HG03108 (cell line): ENCODE results near the gene RAI1.

Source experiments
- ATAC-seq: cut with Tn5 transposase; IDR thresholded peaks from one replicate; pipeline ENCODE4 v1.9.1; 2021; ENCODE audit warnings: moderate library complexity; ENCODE audit not compliant: unreplicated experiment

RAI1 gene

DNA sequence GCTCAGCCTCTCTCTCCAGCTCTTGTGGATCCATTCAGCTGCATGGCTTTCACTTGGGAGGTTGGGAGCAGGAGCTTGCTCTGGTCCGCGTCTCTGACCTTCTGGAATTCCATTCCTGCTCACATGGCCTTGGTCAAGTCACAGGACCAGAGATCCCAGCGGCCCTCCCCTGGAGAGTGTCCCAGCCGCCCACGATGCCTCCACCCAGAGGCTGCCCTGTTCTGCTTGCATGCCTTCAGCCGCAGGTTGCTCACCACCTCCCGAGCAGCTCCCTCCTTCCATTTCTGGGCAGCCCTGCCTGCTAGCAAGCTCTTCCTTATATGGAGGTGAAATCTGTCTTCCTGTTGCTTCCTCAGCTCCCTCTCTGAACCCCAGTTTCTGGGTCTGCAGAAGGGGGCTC is 32.6 kb downstream of the RAI1 start:
- ATAC-seq, result no peak

DNA sequence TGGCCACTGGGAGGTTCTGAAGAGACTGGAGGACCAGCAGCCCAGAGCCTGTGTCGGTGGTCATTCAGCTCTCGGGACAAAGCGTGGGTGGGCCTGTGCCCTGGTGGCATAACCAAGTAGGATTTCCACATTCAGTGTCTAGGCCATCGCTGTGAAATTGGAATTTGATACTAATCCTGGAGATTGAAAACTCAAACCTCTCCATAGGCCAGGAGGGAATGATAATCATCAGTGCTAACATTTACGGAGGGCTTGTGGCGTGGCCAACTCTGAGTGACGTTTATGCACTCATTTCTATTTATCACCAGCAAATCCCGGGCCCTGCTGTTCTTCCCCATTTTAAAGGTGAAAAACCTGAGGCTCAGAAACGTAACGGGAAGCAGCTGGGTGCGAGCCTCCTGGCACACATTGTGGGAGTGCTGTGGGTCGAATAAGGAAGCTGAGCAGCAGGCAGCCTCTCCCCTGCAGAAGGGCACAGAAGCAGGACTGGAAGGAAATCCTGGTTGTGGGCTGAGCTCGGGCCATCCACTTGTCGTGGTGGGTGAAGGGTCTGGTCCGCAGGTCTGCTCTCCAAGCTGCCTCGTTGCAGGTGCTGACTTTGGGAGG is 33.1 kb downstream of the RAI1 start:
- no peak for ATAC-seq

DNA sequence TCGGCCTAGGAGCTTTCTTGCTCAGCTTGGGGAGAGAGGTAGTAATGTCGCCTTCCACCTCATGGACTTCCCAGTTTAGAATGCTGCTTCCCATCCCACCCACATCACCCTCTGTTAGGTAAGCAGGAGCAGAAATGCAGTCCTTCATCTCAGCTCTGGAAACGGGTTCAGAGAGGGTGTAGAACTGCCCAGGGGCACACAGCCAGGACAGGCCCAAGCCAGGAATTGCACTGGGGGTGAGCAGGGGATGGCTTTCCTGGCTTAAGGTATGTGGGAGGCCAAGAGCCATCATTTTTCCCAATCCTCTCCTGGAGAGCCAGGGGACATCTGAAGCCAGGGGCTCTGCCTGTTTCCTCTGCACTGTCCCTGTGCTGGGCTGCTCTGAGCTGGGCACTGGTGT is 33.6 kb downstream of the RAI1 start:
- ATAC-seq, result no peak

DNA sequence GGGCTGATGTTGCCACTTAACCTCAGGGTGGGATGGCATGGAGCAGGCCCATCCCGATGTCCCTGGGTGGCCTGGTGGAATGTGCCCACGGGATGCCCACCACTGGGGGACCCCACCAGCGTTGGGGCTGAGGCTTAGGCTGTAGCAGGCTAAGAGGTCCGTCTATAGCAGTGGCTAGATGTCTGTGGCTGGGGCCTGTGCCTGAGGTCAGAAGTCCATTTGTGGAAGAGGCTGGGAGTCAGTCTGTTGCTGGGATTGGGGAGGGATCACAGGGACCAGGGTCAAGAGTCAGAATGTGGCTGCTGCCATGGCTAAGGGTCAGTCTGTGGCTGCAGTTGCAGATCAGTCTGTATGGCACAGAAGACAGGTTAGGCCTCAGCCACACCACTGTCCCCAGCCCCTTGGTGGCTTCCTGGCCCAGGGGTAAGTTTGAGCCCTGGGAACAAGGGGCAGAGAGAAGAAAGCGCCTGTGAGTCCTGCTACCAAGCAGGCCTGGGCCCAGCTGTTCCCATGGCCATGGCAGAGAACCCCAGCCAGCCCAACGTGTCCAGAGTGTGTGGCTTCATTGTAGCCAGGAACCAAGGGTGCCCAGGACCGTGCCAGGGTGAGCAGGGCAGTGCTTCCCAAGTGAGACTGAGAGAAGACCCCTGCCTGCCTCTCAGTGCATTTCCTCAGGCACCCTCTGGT is 35.7 kb downstream of the RAI1 start:
- no peak for ATAC-seq

DNA sequence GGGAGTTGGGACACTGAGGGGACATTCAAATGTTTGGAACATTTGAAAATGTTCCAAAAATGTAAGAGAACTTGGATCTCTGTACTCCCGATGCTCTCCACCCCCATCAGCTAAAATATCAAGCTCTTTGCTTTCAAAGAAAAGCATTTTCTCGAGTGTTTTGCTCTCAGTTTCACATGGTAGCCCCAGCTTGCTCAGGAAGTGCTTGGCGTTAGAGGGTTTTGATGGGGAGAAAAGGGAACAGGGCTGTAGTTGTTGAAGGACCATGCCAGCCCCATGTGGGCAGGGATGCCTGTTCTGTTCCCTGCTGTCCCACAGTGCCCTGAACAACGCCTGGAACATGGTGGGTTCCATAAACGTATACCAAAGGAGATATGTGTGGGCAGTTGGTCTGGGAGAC is 37.0 kb downstream of the RAI1 start:
- ATAC-seq, result no peak

DNA sequence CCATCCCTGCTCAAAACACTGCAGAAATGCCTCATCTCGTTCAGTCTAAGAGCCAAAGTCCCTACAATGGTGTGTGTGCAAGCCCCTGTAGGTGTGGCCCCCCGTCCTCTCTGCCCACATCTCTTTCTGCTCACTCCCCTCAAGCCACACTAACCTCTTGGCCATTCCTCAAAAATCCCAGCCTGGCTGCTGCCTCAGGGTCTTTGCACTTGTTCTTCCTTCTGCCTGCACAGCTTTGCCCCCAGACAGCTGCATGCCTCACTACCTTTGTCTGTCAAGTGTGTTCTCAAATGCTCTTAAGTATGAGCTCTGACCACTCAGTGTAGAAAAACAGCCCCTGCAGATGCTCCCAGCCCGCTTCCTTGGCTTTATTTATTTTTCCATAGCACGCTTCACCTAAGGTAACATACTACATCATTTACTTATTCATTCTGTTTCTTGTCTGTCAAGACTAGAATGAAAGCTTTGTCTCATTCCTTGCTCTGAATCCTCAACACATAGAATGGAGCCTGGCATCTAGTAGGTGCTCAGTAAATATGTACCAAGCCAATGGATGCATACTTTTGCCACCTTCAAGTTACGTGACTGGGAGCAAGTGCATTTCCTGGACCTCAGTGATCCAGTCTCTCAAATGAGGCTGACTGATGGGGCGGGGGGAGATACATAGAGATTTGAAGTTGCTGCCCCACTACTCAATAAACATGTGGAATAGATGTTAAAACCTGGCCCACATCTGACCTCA is 38.1 kb downstream of the RAI1 start:
- ATAC-seq, result no peak

DNA sequence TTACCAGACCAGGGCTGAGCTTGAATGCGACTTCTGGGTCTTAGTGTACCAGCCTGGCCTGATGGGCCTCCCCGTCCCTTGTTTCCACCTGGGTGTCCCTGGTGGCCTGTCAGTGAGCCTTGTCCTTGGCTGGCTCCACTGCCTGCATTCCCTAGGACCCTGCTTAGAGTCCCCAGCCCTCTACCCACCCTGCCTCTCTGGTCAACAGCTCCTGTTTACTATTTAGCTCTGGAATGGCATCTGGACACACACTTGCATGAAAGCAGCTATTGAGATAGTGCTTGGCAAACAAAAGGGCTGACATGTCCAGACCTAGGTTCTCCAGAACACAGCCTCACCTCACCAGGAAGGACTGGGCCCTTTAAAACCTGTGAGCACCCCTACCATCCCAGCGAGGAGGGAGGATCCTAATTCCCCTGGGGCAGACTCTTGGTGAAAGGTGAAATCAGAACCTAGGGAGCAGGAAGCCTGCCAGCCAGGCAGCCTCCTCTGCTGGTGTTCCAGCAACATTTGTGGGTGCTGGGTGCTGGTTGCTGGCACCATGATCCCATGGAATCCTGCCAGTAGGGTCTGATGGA is 38.8 kb downstream of the RAI1 start:
- no peak for ATAC-seq

DNA sequence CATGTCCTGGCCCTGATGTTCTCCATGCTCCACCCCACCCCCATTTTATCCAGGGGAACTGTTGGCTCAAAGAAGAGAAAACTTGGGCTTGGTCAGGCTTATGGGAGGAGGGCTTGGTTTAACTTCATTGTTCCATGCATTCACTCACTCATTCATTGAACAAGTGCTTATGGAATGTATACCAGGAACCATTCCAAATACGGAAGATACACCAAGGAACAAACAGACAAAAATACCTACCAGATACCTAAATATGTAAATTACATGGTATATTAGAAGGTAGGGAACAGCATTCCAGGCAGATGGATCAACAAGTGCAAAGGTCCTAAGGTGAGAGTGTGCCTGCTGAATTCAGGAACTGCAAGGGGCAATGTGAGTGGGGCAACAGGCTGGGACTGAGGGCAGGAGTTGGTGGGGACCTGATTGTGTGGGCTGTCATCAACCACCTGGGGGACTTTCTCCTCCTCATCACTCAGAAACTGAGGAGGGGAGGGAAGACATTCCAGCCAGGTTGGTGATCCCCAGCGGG is 39.9 kb downstream of the RAI1 start:
- no peak for ATAC-seq

DNA sequence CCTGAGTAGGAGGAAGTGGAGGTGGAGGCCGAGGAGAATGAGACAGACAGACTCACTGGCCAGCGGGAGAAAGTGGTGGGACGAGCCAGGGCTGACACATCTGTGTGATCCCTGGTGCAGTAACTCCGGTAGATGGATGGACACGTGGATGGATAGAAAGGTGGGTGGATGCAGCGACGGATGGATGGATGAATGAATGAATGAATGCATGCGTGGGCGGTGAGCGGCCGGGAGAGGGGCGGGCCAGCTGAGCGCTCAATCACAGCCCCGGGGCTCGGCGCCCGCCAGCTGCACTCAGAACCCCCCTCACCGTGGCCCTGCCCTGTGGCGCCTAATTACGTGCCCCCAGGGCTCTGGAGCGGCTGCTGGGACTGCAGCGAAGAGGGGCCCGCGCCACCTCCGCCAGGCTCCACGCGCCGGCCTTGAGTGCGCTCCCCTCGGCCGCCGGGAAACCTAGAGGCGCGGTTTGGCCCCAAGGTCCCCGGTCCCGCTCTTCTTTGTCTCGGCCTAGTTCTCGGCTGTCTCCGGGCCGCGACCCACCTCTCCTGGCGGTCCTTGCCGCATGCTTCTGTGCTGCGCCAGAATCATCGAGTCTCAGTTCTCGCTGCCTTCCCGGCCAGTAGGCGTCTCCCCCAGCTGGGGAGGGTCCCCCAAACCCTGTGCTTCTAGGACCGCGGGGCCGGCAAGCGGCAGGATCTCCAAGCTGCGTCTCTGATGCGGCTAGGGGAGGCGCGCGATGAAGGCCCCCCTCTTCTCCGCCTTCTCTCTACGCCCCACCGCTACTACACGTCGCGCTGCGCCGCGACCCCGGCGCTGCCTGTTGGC is 41.0 kb downstream of the RAI1 start:
- ATAC-seq, result no peak

DNA sequence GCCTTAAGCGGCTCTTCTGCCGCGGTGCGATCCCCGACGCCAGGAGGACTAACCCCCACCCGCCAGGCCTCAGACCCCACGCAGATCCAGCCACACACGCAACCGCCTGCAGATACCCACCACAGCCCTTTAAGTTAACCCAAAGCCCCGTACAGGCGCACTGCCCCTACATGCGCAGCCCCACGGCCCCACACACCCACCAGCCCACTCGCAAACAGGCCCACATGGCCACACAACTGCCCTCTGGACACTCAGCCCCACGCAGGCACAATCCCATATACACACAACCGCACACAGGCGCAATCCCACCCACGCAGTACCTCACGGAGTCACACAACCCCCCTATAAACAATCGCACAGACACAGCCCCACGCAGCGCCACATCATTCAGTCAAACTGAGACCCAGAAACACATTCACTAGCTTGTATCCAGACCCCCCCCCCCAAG is 41.7 kb downstream of the RAI1 start:
- ATAC-seq, result no peak

DNA sequence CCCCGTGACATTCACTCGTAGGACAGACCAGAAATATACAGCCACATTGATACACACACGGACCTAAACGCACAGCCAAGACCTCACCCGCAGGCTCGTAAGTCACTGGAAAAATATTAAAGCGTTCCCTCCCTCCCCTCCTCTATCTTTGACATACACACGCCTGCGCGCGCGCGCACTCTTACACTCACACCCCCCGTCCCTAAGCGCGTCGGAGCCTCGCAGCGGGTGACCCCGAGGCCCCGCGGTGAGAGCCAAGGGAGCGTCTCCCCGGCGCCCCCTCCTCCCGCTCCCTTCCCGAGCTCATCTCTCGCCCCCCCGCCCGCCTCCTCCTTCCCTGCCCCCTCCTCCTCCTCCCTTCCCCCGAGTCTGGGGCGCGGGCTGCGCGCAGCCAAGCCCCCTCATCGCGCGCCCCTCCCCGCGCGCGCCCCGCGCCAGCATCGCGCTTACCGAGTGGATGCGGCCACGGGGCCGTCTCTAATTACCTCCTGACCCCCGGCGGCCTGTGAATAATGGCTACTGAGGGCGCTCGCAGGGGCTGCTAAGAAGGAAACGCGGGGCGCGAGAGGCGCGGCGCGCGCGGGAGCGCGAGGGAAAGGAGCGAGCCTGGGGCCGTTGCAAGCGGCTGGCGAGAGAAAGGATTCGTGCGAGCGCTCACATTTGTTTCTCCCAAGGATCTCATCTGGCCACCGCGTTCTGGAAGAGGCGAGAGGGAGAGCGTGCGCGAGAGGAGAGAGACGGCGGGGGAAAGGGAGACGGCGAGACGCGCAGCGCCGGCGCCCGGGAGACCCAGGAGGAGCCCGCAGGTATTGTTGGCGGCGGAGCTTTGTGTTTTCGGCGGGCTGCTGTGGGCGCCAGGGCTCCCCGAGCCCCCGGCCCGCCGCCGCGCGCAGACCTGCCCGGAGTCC is 42.4 kb downstream of the RAI1 start:
- no peak for ATAC-seq

DNA sequence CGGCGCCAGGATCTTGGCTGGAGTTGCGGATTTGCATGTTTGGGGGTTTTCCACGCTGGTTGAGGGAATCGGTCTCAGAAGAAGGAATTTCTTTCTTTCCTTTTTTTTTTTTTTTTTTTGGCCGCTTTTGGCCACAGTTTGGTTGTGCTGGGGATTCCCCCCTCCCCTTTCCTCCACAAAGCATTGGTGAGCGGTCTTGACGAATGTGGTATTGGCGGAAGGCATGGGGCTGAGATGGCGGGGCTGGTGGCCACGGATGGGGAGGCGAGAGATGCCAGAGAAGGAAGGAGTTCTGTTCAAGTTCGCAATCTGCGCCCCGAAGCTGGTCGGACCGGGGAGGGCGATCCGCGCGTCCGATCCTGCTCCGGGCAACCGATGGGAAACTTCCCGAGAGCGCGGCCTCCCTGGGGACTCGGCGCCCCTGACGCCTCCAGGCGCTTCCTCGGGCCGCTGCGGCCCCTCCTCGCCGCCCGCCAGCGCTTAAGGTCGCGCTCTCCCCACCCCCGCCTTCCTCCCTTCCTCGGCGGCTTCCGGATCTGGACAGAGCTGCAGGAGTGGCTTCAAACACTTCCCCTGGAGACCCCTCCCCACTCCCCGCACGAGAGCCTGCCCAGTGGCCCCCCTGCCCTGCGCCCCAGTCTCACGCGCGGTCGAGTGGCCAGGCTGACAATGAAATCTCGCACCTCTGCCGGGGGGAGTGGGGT is 43.2 kb downstream of the RAI1 start:
- no peak for ATAC-seq

DNA sequence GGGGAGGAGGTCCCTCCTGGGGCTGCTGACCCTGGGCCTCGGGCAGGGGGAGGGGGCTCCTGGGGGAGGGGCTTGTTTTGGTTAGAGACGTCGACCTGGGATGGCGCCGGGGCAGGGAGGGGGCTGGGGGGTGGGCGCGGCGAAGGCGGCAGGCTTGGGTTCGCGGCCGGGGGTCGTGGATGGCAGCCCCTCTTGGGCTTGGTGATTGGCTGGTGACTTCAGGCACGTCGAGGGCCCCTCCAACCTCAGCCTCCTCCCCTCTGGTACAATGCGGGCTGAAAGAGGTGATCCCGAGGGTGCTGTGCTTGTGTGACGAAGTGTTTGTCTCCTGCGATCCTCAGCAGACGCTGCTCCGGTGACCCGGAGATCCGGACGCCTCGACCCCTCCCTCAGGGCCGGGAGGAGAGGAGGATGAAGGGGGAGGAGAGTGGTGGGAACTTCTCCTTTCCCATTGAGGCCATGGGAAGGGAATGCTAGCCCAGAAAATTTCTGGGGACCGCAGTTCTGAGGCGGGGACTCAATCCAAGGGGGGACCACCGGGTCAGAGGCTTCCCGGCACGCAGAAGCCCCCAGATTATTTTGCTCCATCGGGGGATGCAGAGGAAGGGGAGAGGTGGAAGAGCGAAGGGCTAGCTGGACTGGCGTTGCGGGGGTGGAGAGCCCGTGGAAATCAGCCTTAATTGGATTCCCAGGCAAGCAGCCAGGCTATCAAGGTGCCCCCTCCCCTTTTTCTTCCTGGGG is 43.9 kb downstream of the RAI1 start:
- ATAC-seq, result no peak

DNA sequence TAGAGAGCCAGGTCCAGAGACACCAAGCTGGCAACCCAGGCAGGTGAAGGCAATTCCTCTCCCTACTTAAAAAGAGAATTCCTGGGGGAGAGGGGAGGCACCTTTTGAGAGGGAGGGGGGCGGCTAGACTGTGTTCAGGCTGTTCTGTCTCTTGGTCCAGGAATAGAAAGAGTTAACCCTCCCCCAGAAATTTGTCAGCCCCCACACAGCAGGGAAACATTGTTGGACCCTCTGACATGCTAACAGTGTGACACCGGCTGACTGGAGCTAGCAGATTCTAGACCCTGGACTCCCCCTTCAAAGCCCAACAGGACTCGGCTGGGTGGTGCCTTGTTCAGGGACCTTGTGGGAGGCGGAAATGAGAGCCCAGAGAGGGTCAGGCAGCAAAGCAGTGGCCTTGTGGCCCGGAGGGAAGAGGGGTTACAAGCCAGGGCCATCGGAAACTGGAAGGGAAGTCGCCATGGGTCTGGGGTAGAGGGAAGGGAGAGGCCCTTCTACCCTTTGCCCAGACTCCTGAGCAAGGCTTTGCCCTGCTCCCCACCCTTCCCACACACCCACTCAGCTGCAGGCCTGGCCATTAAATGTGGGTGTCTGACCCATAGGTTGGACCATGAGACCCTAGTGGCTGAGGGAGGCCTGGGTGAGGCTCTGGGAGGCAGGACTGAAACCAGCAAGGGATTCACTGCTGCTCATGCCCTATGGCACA is 44.6 kb downstream of the RAI1 start:
- no peak for ATAC-seq

DNA sequence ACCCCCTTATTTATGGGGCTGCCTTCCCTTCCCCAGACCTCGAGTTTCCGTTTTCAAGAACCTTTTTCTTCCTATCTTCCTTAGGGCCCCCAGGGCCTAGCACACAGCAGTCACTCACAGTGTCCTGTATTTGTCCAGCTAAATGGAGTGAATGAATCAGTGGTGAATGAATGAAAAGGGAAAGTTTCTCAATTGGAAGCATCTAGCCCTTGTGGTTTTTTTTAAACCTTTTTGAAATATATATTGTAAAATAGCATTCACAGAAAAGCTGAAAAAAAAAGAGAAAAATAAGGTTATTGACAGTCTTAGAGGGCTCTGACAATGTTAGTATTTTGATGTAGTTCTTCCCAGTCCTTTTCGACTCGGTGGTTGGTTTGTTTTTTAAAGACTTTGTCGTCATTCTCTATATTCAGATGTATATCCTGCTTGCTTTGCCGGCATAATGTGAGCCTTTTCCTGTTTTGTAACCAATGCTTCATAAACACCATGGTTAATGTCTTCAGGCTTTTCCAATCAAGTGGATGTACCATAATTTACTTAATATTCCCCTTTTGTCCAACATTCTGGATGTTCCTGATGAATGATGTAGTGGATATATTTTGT is 45.3 kb downstream of the RAI1 start:
- no peak for ATAC-seq

DNA sequence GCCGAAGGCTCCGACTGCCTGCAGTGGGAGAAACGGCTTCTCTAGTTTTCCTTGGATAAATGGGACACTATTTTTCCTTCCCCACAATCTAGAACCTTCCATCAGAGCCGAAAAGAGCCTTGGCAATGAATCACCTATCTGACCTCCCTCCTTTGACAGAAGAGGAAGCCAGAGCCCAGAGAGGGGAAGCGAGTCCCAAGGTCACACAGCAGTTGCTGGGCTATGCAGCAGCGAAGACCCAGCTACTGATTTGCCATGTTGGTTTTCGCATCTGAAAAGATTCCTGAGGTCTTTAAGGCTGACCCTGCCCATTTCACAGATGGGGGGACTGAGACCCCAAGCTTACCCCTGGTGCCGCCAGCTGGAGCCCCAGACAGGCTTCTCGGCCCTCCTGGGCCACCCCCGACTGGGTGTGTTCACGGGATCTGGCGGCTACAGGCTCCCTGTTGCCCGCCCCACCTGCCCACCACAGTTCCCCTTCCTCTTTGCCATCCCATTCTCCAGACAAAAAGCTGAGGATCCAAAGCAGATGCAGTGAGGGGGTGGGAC is 45.9 kb downstream of the RAI1 start:
- ATAC-seq, result no peak

DNA sequence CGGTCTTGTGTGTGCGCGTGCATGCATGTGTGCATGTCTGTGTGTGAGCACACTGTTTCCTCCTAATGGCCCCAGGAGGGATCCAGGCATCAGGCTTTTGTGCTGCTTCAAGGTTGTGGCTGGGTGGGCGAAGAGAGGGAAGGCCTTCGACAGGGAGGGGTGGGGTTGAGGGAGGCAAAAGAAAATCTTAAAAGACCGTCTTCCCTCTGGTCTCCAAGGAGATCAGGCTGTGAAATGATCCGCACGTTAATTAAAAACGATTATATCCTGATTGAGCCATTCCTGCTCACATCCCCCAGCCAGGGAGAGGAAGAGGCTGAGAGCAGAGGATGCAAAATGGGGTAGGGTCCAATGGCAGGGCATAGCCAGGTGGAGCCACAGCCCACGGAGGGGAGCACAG is 46.9 kb downstream of the RAI1 start:
- ATAC-seq, result no peak
